Kidney epithelial cell (primary cell): ENCODE results near the gene DYNLT4. TPM values are rescaled to one million over a fixed set of nuclear protein-coding genes. Genes with fewer than 3 reads are reported as not detected.
A peak's percentile ranks its signal among the peaks of the same experiment; 100 is the strongest.
"Not testable (repeated sequence)": the region's sequence is repeated elsewhere in the genome, so short reads cannot be mapped to it uniquely, and the experiment has no call there.

Source experiments
- DNase-seq: peaks from one replicate; pipeline ENCODE4 v3.0.0-alpha.2; 2010; ENCODE audit warnings: low read depth
- H3K27me3 ChIP-seq: 2 replicates; pipeline ENCODE4 v1.6.0; 2011; ENCODE audit warnings: low read length; ENCODE audit not compliant: control insufficient read depth, insufficient read depth
- H3K36me3 ChIP-seq: 2 replicates; pipeline ENCODE4 v1.5.1; 2011; ENCODE audit warnings: low read length; ENCODE audit not compliant: control insufficient read depth, insufficient read depth
- H3K4me3 ChIP-seq: 2 replicates; pipeline ENCODE4 v1.5.1; 2011; ENCODE audit warnings: low read depth, mild to moderate bottlenecking, control low read depth, low read length
- total RNA-seq: library from RNA; depleted of rRNA; stranded (reverse); fragments of >200 nt; gene quantifications from 2 replicates; pipeline ENCODE4 v1.2.3, GENCODE V29; 2015
- TF ChIP-seq, protein P1 (sequence below): IDR thresholded peaks from 2 replicates; pipeline ENCODE4 v1.5.1; 2011; ENCODE audit warnings: mild to moderate bottlenecking, moderate library complexity, low read length, control low read depth, inconsistent platforms; ENCODE audit not compliant: insufficient read depth, poor library complexity, severe bottlenecking

The DYNLT4 gene
- total RNA-seq, 1 donor from 2014 or later, result 0.25 TPM

DNA sequence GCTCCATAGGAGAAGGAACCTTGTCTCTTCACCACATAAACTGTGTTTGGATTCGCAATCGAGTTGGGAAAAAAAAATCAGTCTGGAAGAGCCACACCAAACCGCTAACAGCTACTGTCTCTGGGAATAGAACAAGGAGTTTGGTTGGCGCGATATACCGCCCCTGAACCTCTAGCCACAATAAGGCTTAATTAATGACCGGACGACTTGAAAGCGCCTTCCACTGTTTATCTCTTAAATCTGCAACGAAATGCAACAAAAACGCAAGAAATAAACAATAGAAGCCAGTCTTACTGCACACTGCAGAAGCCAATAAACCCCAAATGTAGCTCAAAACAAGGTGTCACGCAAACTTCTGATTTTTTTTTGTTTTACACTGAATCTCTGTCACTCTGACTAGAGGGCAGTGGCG, 12.1 kb upstream of the DYNLT4 start:
- Histone ChIP-seq H3K36me3 (no peaks in the 10 kb centered on the region), H3K4me3 (peak overlapping the region; percentile 15), H3K27me3 (no peaks in the 10 kb centered on the region)
- TF ChIP-seq, protein P1, sequence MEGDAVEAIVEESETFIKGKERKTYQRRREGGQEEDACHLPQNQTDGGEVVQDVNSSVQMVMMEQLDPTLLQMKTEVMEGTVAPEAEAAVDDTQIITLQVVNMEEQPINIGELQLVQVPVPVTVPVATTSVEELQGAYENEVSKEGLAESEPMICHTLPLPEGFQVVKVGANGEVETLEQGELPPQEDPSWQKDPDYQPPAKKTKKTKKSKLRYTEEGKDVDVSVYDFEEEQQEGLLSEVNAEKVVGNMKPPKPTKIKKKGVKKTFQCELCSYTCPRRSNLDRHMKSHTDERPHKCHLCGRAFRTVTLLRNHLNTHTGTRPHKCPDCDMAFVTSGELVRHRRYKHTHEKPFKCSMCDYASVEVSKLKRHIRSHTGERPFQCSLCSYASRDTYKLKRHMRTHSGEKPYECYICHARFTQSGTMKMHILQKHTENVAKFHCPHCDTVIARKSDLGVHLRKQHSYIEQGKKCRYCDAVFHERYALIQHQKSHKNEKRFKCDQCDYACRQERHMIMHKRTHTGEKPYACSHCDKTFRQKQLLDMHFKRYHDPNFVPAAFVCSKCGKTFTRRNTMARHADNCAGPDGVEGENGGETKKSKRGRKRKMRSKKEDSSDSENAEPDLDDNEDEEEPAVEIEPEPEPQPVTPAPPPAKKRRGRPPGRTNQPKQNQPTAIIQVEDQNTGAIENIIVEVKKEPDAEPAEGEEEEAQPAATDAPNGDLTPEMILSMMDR, result no peak
- no peak for DNase-seq

DNA sequence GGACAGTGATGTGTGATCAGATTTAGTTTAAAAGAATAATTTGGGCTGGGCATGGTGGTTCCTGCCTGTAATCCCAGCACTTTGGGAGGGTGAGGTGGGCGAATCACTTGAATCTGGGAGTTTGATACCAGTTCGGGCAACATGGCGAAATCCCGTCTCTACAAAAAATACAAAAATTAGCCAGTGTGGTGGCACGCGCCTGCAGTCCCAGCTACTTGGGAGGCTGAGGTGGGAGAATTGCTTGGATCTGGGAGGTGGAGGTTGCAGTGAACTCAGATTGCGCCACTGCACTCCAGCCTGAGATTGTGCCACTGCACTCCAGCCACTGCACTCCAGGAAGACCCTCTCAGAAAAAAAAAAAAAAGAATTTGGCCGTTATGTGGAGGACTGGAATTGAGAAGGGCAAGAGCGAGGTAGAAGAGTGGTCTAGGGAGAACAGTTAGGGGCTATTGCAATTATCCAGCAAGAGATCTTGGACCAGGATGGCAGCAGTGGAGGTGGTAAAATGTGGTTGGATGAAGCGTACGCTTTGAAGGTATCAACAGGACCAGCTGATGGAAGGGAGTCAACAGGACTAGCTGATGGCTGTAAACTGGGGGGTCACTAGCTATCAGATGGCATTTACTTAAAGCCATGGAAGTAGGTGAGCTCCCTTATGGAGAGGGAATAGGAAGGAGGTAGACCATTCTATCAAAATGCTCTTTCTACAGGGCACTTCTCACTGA, 10.8 kb upstream of the DYNLT4 start:
- TF ChIP-seq, protein P1, result no peak
- DNase-seq, result no peak
- Histone ChIP-seq H3K27me3 (no peaks in the 10 kb centered on the region), H3K4me3 (no peak overlapping the region), H3K36me3 (no peaks in the 10 kb centered on the region)

DNA sequence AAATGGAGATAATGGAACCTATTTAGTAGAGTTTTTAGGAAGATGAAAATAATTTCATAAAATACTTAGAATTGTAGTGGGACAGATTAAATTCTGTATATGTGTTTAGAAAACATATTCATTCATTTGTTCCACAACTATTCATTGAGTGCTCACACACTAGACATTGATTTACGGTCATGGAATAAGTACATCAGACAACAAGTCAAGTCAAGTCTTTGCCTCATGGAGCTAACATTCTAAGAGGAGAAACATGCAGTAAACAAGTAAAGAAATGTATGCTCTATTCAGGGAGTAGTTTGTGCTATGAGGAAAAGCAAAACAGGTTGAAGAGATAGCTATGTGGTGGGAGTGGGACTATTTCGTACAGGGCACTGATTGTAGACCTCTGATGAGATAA, 10.2 kb upstream of the DYNLT4 start:
- no peak for DNase-seq
- TF ChIP-seq, protein P1, result no peak

DNA sequence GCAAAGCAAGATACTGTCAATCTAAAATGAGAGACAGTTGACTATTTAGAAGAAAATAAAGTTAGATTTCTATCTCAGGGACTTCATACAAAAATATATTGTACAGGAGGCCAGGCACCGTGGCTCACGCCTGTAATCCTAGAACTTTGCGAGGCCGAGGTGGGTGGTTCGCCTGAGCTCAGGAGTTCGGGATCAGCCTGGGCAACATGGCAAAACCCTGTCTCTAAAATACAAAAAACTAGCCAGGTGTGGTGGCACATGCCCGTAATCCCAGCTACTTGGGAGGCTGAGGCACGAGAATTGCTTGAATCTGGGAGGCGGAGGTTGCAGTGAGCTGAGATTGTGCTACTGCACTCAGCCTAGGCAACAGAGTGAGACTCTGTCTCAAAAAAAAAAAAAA, 8.8 kb upstream of the DYNLT4 start:
- DNase-seq, H3K27me3 ChIP-seq, H3K36me3 ChIP-seq, H3K4me3 ChIP-seq: not testable (repeated sequence)

More for the DNA sequence above, 10.2 kb upstream of the DYNLT4 start:
- Histone ChIP-seq H3K36me3 (no peaks in the 10 kb centered on the region), H3K27me3 (no peaks in the 10 kb centered on the region), H3K4me3 (no peak overlapping the region)

DNA sequence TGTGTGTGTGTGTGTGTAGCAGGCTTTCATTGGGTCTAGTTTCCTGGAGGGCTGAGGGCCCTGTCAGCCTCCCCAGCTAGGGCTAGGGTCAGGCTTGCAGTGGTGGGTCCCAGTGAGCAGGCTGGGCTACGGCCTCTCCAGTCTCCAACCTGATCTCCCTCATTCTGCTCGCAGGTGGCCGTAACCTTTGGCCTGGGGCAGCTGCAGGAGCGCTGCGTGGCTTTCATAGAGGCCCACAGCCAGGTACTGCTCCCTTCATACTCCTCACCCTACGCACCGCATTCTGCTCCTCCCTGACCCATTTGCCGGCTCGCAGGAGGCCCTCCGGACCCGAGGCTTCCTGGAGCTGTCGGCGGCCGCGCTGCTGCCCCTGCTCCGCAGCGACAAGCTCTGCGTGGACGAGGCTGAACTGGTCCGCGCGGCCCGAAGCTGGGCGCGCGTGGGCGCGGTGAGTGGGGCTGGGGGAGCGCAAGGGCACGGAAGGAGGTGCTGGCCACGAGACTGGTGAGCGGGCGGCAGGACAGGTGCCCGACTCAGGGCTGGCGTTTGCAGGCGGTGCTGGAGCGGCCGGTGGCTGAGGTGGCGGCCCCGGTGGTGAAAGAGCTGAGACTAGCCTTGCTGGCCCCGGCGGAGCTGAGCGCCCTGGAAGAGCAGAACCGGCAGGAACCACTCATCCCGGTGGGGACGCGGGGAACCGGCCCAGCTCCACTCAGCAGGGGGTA, 5.8 kb upstream of the DYNLT4 start:
- Histone ChIP-seq H3K36me3 (no peaks in the 10 kb centered on the region), H3K27me3 (no peaks in the 10 kb centered on the region), H3K4me3 (peak overlapping the region; percentile 35)
- DNase-seq, result no peak
- TF ChIP-seq, protein P1, result no peak

DNA sequence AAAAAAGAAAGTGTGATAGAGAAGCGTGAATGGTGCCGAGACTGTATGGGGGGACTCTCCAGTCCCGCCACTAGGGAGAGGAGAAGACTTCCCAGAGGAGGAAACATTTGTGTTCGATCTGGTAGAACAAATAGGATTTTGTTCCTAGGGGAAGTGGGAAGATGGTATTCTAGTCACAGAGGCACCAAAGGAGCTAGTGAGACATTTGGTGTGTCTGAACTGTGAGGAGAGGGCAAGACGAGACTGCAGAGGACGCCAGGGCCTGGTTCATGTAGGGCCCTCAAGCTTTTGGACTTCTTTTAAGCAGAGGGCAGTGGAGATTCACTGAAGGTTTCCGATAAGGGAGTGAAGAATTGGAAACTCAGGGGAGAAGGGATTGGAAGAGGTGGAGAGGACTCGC, 4.1 kb upstream of the DYNLT4 start:
- no peak for DNase-seq
- TF ChIP-seq, protein P1, result no peak
- H3K27me3 ChIP-seq, result no peaks in the 10 kb centered on the region
- no peak overlapping the region for H3K4me3 ChIP-seq
- H3K36me3 ChIP-seq, result peaks cover 1% of the 10 kb centered on the region

DNA sequence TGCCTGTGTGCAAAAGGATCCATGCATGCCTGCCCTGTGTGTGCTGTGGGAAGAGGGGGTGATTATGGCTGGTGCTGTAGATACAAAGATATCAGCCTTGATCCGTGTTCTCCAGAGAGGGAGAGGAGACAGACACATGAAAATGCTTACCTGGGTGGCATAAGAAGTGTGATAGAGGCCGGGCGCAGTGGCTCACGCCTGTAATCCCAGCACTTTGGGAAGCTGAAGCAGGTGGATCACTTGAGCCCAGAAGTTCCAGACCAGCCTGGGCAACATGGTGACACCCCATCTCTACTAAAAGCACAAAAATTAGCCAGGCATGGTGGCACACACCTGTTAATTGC, 3.6 kb upstream of the DYNLT4 start:
- not testable (repeated sequence) for H3K27me3 ChIP-seq, DNase-seq, H3K36me3 ChIP-seq, H3K4me3 ChIP-seq
